Measurements from ENCODE around the gene RABL6.
"Not testable (repeated sequence)": the region's sequence is repeated elsewhere in the genome, so short reads cannot be mapped to it uniquely, and the experiment has no call there.

RABL6 gene

GRCh38 chr9:136860933-136861873, 53.5 kb downstream of the RABL6 start:
- no peak for DNase-seq

GRCh38 chr9:136861874-136862457, 54.2 kb downstream of the RABL6 start:
- no peak for DNase-seq

GRCh38 chr9:136862849-136863622, 55.3 kb downstream of the RABL6 start:
- no peak for DNase-seq

- DNase-seq, result no peak
Measured at GRCh38 chr9:136863623-136864273, 56.0 kb downstream of the RABL6 start.

- DNase-seq, result no peak
Measured at GRCh38 chr9:136865041-136865767, 57.5 kb downstream of the RABL6 start.

- DNase-seq, result no peak
Measured at GRCh38 chr9:136865768-136866103, 58.0 kb downstream of the RABL6 start.

- not testable (repeated sequence) for DNase-seq
Measured at GRCh38 chr9:136866898-136867421, 59.2 kb downstream of the RABL6 start.

GRCh38 chr9:136867480-136867879, 59.7 kb downstream of the RABL6 start:
- DNase-seq, result no peak

GRCh38 chr9:136867917-136868316, 60.2 kb downstream of the RABL6 start:
- DNase-seq, result no peak

- no peak for DNase-seq
Measured at GRCh38 chr9:136868644-136869043, 60.9 kb downstream of the RABL6 start.

- DNase-seq, result not testable (repeated sequence)
Measured at GRCh38 chr9:136869611-136870010, 61.9 kb downstream of the RABL6 start.

- no peak for DNase-seq
Measured at GRCh38 chr9:136875155-136875554, 67.4 kb downstream of the RABL6 start.

GRCh38 chr9:136876476-136876875, 68.7 kb downstream of the RABL6 start:
- no peak for DNase-seq

GRCh38 chr9:136880651-136881050, 72.9 kb downstream of the RABL6 start:
- DNase-seq, result no peak

- no peak for DNase-seq
Measured at GRCh38 chr9:136881691-136882108, 74.0 kb downstream of the RABL6 start.

GRCh38 chr9:136882109-136882946, 74.6 kb downstream of the RABL6 start:
- DNase-seq, result no peak

GRCh38 chr9:136882947-136883283, 75.2 kb downstream of the RABL6 start:
- DNase-seq, result not testable (repeated sequence)

GRCh38 chr9:136883670-136884069, 75.9 kb downstream of the RABL6 start:
- DNase-seq, result not testable (repeated sequence)

GRCh38 chr9:136885950-136886578, 78.3 kb downstream of the RABL6 start, which contains the start of gene TRAF2:
Gene TRAF2, plus strand, starts transcription at chr9:136886516. Its CDS starts 12,225 bp downstream, at chr9:136898741.
- peak; percentile 96 for DNase-seq
